SK-N-SH treated with all-trans-retinoic acid at 6 μM for 48 hours (cell line): ENCODE results near the gene PRSS37.

ENCODE experiments used
- ZFP3 ChIP-seq: fragments of 250-450 bp; sonication (Bioruptor Pico); IDR thresholded peaks from 2 replicates; pipeline ENCODE4 v1.5.0; 2020; ENCODE audit warnings: mild to moderate bottlenecking, moderate library complexity
- ZFP30 ChIP-seq: fragments of 450-650 bp; formaldehyde crosslinking; IDR thresholded peaks from 2 replicates; pipeline ENCODE4 v1.5.0; 2022; ENCODE audit warnings: mild to moderate bottlenecking, moderate library complexity
- TF ChIP-seq, protein P1 (sequence below): fragments of 250-450 bp; sonication (Bioruptor Pico); IDR thresholded peaks from 2 replicates; pipeline ENCODE4 v1.5.1; 2021; ENCODE audit warnings: mild to moderate bottlenecking, moderate library complexity
- TF ChIP-seq, protein P2 (sequence below): fragments of 250-450 bp; sonication (Bioruptor Pico); IDR thresholded peaks from 2 replicates; pipeline ENCODE4 v1.8.0; 2020; ENCODE audit warnings: mild to moderate bottlenecking, moderate library complexity, borderline replicate concordance

DNA sequence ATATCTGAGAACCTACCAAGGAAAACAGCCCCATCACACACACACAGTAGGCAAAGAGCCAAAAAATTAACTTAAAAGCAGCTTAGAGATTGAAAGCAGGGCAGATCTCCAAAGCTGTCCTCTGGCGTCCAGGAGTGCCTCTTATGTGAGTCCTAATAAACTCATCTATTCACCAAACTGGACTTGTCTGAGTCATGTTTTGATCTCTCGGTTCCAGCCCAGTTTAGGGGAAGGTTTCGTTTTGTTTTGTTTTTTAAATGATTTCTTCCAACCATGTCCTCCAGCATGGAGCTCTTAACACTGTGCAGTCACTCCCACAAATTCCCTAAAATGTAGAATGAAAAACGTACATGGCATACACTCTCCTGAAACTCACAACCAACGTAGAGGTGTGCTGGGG is 6.7 kb upstream of the PRSS37 start:
- TF ChIP-seq ZFP3 (CRISPR knock-in tag) (no peak), ZFP30 (CRISPR knock-in tag) (no peak)
- TF ChIP-seq, protein P1, sequence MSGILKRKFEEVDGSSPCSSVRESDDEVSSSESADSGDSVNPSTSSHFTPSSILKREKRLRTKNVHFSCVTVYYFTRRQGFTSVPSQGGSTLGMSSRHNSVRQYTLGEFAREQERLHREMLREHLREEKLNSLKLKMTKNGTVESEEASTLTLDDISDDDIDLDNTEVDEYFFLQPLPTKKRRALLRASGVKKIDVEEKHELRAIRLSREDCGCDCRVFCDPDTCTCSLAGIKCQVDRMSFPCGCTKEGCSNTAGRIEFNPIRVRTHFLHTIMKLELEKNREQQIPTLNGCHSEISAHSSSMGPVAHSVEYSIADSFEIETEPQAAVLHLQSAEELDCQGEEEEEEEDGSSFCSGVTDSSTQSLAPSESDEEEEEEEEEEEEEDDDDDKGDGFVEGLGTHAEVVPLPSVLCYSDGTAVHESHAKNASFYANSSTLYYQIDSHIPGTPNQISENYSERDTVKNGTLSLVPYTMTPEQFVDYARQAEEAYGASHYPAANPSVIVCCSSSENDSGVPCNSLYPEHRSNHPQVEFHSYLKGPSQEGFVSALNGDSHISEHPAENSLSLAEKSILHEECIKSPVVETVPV (CRISPR knock-in tag), result no peak
- TF ChIP-seq, protein P2, sequence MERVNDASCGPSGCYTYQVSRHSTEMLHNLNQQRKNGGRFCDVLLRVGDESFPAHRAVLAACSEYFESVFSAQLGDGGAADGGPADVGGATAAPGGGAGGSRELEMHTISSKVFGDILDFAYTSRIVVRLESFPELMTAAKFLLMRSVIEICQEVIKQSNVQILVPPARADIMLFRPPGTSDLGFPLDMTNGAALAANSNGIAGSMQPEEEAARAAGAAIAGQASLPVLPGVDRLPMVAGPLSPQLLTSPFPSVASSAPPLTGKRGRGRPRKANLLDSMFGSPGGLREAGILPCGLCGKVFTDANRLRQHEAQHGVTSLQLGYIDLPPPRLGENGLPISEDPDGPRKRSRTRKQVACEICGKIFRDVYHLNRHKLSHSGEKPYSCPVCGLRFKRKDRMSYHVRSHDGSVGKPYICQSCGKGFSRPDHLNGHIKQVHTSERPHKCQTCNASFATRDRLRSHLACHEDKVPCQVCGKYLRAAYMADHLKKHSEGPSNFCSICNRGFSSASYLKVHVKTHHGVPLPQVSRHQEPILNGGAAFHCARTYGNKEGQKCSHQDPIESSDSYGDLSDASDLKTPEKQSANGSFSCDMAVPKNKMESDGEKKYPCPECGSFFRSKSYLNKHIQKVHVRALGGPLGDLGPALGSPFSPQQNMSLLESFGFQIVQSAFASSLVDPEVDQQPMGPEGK (CRISPR knock-in tag), result no peak
